ENCODE results near the gene DPH3.
A peak's percentile ranks its signal among the peaks of the same experiment; 100 is the strongest.

- TF ChIP-seq CTCF (tag by site-specific recombination; IDR thresholded peaks at IDR 0.05): peak; percentile 49; the same call in 1 of the 2 replicates
- TF ChIP-seq REPIN1 (tag by site-specific recombination; IDR thresholded peaks at IDR 0.05; ENCODE audit: low read depth): no peak
- TF ChIP-seq ZNF548 (tag by site-specific recombination; IDR thresholded peaks at IDR 0.05): no peak
- no peak for TF ChIP-seq ZNF146 (tag by site-specific recombination; IDR thresholded peaks at IDR 0.05)
Observed at GRCh38 chr3:16290007-16290826, 25.5 kb upstream of the DPH3 start.
